Measurements from ENCODE around the gene MTHFSD. TPM values are rescaled to one million over a fixed set of nuclear protein-coding genes. Genes with fewer than 3 reads are reported as not detected.

Gene MTHFSD
- polyA plus RNA-seq, 1 donor from 2014 or later: 25.0 TPM

DNA sequence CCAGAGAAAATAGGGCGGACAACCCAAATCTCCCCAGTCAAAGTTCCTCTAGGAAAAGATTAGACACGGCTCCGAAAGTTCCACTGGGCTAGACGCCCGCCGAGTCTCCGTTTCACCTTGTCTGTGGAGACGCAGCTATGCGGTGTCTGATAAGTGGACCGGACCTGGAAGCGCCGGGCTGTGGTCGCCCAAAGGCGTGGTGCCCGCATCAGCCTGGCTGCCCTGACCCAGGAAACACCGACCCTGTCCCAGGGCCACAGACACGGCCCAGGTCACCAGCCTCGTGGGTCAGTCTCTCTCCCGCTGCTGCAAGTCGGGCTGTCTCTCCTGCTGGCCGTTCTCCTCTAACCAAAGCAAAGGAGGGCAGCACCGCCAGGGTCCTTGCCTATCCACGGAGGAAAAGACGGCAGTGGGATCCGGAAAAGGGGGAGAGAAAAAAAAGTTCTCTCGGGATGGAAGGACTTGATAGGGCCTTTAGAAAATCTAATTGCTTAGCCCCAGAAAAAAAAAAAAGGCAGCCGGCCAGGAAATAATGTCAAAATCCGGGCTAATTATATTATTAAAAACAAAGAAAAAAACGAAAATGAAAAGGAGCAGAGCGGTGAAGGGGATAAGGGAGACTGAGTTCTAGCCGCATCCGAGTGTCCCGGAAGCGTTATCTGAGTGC, 58.6 kb downstream of the MTHFSD start:
- no peaks in the 10 kb centered on the region for H4K20me1 ChIP-seq (ENCODE audit: insufficient read depth)

DNA sequence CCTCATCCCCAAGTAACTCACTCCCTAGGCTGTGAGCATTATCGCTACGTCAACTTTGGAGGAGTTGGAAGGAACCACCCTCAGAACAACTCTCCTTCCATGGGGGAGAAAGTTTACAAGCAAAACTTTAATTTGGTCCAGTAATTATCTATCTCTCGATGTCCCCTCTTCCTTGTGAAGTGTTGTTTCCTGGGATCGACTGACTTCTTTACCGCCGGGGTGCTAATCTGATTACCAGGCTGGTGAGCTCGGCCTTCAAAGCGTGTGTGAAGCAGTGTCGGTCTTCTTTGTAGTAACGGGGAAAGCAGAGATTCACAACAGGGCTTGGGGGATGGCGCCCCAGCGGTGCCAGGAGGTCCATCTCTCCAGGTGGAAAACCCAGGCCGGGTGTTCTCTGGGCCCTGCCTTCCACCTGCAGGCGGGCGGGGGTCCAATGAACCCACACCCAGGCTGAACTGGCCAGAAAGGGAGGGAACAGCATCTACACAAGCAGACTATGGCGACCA, 59.2 kb downstream of the MTHFSD start:
- H3K4me3 ChIP-seq (ENCODE audit: low read length): no peak overlapping the region
- no peak overlapping the region for H3K27ac ChIP-seq (ENCODE audit: low read length)
- H2AFZ ChIP-seq (ENCODE audit: low read depth, low read length): no peak overlapping the region
- H3K4me2 ChIP-seq (ENCODE audit: low read length): no peak overlapping the region
- no peaks in the 10 kb centered on the region for H3K9me3 ChIP-seq (ENCODE audit: low read length)
- H4K20me1 ChIP-seq (ENCODE audit: insufficient read depth): no peaks in the 10 kb centered on the region
- no peaks in the 10 kb centered on the region for H3K9me2 ChIP-seq (ENCODE audit: insufficient read depth, low read length)
- H3F3A ChIP-seq (ENCODE audit: insufficient read depth, low read length, poor library complexity, severe bottlenecking): no peaks in the 10 kb centered on the region
- no peaks in the 10 kb centered on the region for H3K36me3 ChIP-seq (ENCODE audit: insufficient read depth, low read length)
- H3K79me2 ChIP-seq (replicated peaks; ENCODE audit: insufficient read depth, low read length): no peaks in the 10 kb centered on the region
- TF ChIP-seq RAD21 (conservative IDR thresholded peaks at IDR 0.05): no peak
- TF ChIP-seq POLR2AphosphoS5 (IDR thresholded peaks at IDR 0.05): no peak
- TF ChIP-seq EP300 (conservative IDR thresholded peaks at IDR 0.05; ENCODE audit: poor library complexity, severe bottlenecking): no peak
- no peak for TF ChIP-seq SMC3 (conservative IDR thresholded peaks at IDR 0.05; ENCODE audit: poor library complexity)
- TF ChIP-seq, protein P1, sequence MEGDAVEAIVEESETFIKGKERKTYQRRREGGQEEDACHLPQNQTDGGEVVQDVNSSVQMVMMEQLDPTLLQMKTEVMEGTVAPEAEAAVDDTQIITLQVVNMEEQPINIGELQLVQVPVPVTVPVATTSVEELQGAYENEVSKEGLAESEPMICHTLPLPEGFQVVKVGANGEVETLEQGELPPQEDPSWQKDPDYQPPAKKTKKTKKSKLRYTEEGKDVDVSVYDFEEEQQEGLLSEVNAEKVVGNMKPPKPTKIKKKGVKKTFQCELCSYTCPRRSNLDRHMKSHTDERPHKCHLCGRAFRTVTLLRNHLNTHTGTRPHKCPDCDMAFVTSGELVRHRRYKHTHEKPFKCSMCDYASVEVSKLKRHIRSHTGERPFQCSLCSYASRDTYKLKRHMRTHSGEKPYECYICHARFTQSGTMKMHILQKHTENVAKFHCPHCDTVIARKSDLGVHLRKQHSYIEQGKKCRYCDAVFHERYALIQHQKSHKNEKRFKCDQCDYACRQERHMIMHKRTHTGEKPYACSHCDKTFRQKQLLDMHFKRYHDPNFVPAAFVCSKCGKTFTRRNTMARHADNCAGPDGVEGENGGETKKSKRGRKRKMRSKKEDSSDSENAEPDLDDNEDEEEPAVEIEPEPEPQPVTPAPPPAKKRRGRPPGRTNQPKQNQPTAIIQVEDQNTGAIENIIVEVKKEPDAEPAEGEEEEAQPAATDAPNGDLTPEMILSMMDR (IDR thresholded peaks at IDR 0.05; ENCODE audit: poor library complexity, severe bottlenecking): no peak
- TF ChIP-seq MXI1 (conservative IDR thresholded peaks at IDR 0.05; ENCODE audit: poor library complexity, severe bottlenecking): no peak
- TF ChIP-seq EZH2 (IDR thresholded peaks at IDR 0.05; ENCODE audit: borderline replicate concordance, insufficient read depth, low read length, poor library complexity, severe bottlenecking): no peak
- TF ChIP-seq, protein P2, sequence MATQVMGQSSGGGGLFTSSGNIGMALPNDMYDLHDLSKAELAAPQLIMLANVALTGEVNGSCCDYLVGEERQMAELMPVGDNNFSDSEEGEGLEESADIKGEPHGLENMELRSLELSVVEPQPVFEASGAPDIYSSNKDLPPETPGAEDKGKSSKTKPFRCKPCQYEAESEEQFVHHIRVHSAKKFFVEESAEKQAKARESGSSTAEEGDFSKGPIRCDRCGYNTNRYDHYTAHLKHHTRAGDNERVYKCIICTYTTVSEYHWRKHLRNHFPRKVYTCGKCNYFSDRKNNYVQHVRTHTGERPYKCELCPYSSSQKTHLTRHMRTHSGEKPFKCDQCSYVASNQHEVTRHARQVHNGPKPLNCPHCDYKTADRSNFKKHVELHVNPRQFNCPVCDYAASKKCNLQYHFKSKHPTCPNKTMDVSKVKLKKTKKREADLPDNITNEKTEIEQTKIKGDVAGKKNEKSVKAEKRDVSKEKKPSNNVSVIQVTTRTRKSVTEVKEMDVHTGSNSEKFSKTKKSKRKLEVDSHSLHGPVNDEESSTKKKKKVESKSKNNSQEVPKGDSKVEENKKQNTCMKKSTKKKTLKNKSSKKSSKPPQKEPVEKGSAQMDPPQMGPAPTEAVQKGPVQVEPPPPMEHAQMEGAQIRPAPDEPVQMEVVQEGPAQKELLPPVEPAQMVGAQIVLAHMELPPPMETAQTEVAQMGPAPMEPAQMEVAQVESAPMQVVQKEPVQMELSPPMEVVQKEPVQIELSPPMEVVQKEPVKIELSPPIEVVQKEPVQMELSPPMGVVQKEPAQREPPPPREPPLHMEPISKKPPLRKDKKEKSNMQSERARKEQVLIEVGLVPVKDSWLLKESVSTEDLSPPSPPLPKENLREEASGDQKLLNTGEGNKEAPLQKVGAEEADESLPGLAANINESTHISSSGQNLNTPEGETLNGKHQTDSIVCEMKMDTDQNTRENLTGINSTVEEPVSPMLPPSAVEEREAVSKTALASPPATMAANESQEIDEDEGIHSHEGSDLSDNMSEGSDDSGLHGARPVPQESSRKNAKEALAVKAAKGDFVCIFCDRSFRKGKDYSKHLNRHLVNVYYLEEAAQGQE (IDR thresholded peaks at IDR 0.05; ENCODE audit: borderline replicate concordance): no peak
- TF ChIP-seq TAF1 (IDR thresholded peaks at IDR 0.05; ENCODE audit: low read depth): no peak
- peaks cover 100% of the 10 kb centered on the region for H3K27me3 ChIP-seq (ENCODE audit: insufficient read depth, low read depth, low read length)
- H3K9ac ChIP-seq (ENCODE audit: low read length): no peak overlapping the region

More for the DNA sequence above, 58.6 kb downstream of the MTHFSD start:
- Histone ChIP-seq H3K36me3 (ENCODE audit: insufficient read depth, low read length) (no peaks in the 10 kb centered on the region), H3K27me3 (ENCODE audit: insufficient read depth, low read depth, low read length) (peaks cover 100% of the 10 kb centered on the region), H3K4me2 (ENCODE audit: low read length) (no peak overlapping the region), H3F3A (ENCODE audit: insufficient read depth, low read length, poor library complexity, severe bottlenecking) (no peaks in the 10 kb centered on the region), H3K4me3 (ENCODE audit: low read length) (no peak overlapping the region), H2AFZ (ENCODE audit: low read depth, low read length) (no peak overlapping the region), H3K9me2 (ENCODE audit: insufficient read depth, low read length) (no peaks in the 10 kb centered on the region), H3K9me3 (ENCODE audit: low read length) (no peaks in the 10 kb centered on the region), H3K9ac (ENCODE audit: low read length) (no peak overlapping the region), H3K27ac (ENCODE audit: low read length) (no peak overlapping the region), H3K79me2 (replicated peaks; ENCODE audit: insufficient read depth, low read length) (no peaks in the 10 kb centered on the region)
- TF ChIP-seq EP300 (conservative IDR thresholded peaks at IDR 0.05; ENCODE audit: poor library complexity, severe bottlenecking) (no peak), TAF1 (IDR thresholded peaks at IDR 0.05; ENCODE audit: low read depth) (no peak), SMC3 (conservative IDR thresholded peaks at IDR 0.05; ENCODE audit: poor library complexity) (no peak), RAD21 (conservative IDR thresholded peaks at IDR 0.05) (no peak), EZH2 (IDR thresholded peaks at IDR 0.05; ENCODE audit: borderline replicate concordance, insufficient read depth, low read length, poor library complexity, severe bottlenecking) (no peak), MXI1 (conservative IDR thresholded peaks at IDR 0.05; ENCODE audit: poor library complexity, severe bottlenecking) (no peak), POLR2AphosphoS5 (IDR thresholded peaks at IDR 0.05) (no peak)
- TF ChIP-seq, protein P1 (IDR thresholded peaks at IDR 0.05; ENCODE audit: poor library complexity, severe bottlenecking): no peak
- TF ChIP-seq, protein P2 (IDR thresholded peaks at IDR 0.05; ENCODE audit: borderline replicate concordance): no peak
